Activated naive CD4-positive, alpha-beta T cell treated with anti-CD3 and anti-CD28 coated beads, Interleukin-2, amount 50 U/mL, for 72 hours (primary cell): ENCODE measurements around the gene IL15. TPM values are rescaled to one million over a fixed set of nuclear protein-coding genes. Genes with fewer than 3 reads are reported as not detected.

Source experiments
- ATAC-seq, 2 donors: fragments of 150-1000 bp; cut with Tn5 transposase; 2 replicates each; pipeline ENCODE4 v1.10.0; 2021; ENCODE audit warnings: mild to moderate bottlenecking in 2 of 2, moderate library complexity in 2 of 2
- DNase-seq, 2 donors: peaks; one replicate each; pipeline ENCODE4 v3.0.0; 2021 to 2022; ENCODE audit warnings: low spot score in 2 of 2
- H3K27ac Mint-ChIP-seq, 2 donors: one replicate each; pipeline ENCODE4 v1.8.0; 2022; ENCODE audit warnings: mild to moderate bottlenecking in 2 of 2, mixed read lengths in 2 of 2
- H3K36me3 Mint-ChIP-seq, 2 donors: one replicate each; pipeline ENCODE4 v1.8.0; 2022; ENCODE audit warnings: mixed read lengths in 2 of 2
- H3K9me3 Mint-ChIP-seq, 2 donors: one replicate each; pipeline ENCODE4 v1.8.0; 2022; ENCODE audit warnings: mixed read lengths in 2 of 2
- total RNA-seq, 2 donors: library from RNA; stranded (reverse); gene quantifications; one replicate each; pipeline ENCODE4 v1.2.3, GENCODE V29; 2022

The IL15 gene
- total RNA-seq, 2 donors from 2014 or later = 1.1 to 1.2 TPM

- DNase-seq = no peak
- ATAC-seq = no peak
- Mint-ChIP-seq H3K9me3 (no peaks in the 10 kb centered on the region), H3K27ac (no peak overlapping the region), H3K36me3 (no peaks in the 10 kb centered on the region)
Measured at GRCh38 chr4:141640696-141641095, 4.3 kb downstream of the IL15 start.

- H3K36me3 Mint-ChIP-seq = no peaks in the 10 kb centered on the region
- ATAC-seq = no peak
- DNase-seq = no peak
- H3K27ac Mint-ChIP-seq = no peak overlapping the region
- peaks cover 0 to 1% of the 10 kb centered on the region in 2 donors for H3K9me3 Mint-ChIP-seq
Measured at GRCh38 chr4:141642063-141642462, 5.7 kb downstream of the IL15 start.

GRCh38 chr4:141642711-141643110, 6.3 kb downstream of the IL15 start:
- no peak for DNase-seq
- no peak overlapping the region for H3K27ac Mint-ChIP-seq
- H3K36me3 Mint-ChIP-seq = no peaks in the 10 kb centered on the region
- no peak for ATAC-seq
- H3K9me3 Mint-ChIP-seq = peaks cover 0 to 2% of the 10 kb centered on the region in 2 donors

- no peak for DNase-seq
- peaks cover 0 to 2% of the 10 kb centered on the region in 2 donors for H3K9me3 Mint-ChIP-seq
- no peaks in the 10 kb centered on the region for H3K36me3 Mint-ChIP-seq
- peak; percentile 34 to 55 for ATAC-seq
- no peak overlapping the region for H3K27ac Mint-ChIP-seq
Measured at GRCh38 chr4:141643557-141643956, 7.2 kb downstream of the IL15 start.

GRCh38 chr4:141645611-141646340, 9.4 kb downstream of the IL15 start:
- peaks cover 0 to 2% of the 10 kb centered on the region in 2 donors for H3K9me3 Mint-ChIP-seq

DNA sequence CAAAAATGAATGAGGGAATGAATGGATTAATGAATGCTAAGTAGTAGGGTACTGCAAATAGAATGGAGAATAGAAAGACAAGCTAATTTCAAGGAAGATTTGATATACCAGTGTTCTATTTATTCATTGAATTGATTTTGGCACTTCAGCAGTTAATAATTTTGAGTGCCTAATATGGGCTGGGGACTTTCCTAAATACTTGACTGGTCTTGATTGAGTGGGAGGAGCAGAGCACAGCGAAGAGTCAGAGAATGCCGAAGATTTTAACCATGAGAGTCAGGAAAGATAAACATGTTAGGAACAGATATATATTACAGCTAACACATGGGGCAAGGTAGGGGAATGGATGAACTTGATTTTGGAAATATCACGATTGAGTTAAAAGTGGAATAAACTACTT, 10.6 kb downstream of the IL15 start:
- ATAC-seq = no peak
- no peak overlapping the region for H3K27ac Mint-ChIP-seq
- DNase-seq = no peak
- H3K9me3 Mint-ChIP-seq = peaks cover 0 to 2% of the 10 kb centered on the region in 2 donors
- no peaks in the 10 kb centered on the region for H3K36me3 Mint-ChIP-seq

More at GRCh38 chr4:141645611-141646340, 9.4 kb downstream of the IL15 start:
- DNase-seq (no peak), ATAC-seq (no peak)
- Mint-ChIP-seq H3K27ac (no peak overlapping the region), H3K36me3 (no peaks in the 10 kb centered on the region)

GRCh38 chr4:141647966-141648365, 11.6 kb downstream of the IL15 start:
- Mint-ChIP-seq H3K9me3 (peaks cover 0 to 2% of the 10 kb centered on the region in 2 donors), H3K27ac (no peak overlapping the region), H3K36me3 (no peaks in the 10 kb centered on the region)
- no peak for DNase-seq
- ATAC-seq = no peak

- DNase-seq = no peak
- Mint-ChIP-seq H3K36me3 (no peaks in the 10 kb centered on the region), H3K27ac (no peak overlapping the region), H3K9me3 (no peaks in the 10 kb centered on the region)
- no peak for ATAC-seq
Measured at GRCh38 chr4:141652161-141652778, 15.9 kb downstream of the IL15 start.

GRCh38 chr4:141654098-141654497, 17.7 kb downstream of the IL15 start:
- H3K27ac Mint-ChIP-seq = no peak overlapping the region
- no peak for DNase-seq
- ATAC-seq = no peak

GRCh38 chr4:141656031-141656430, 19.6 kb downstream of the IL15 start:
- no peaks in the 10 kb centered on the region for H3K9me3 Mint-ChIP-seq
- no peaks in the 10 kb centered on the region for H3K36me3 Mint-ChIP-seq
- H3K27ac Mint-ChIP-seq = no peak overlapping the region
- DNase-seq (no peak), ATAC-seq (no peak)

More at GRCh38 chr4:141654098-141654497, 17.7 kb downstream of the IL15 start:
- Mint-ChIP-seq H3K36me3 (no peaks in the 10 kb centered on the region), H3K9me3 (no peaks in the 10 kb centered on the region)

GRCh38 chr4:141657550-141658250, 21.3 kb downstream of the IL15 start:
- no peak for DNase-seq
- ATAC-seq = no peak
- no peak overlapping the region for H3K27ac Mint-ChIP-seq

GRCh38 chr4:141658309-141658708, 21.9 kb downstream of the IL15 start:
- DNase-seq (no peak), ATAC-seq (no peak)
- H3K27ac Mint-ChIP-seq = no peak overlapping the region
- no peaks in the 10 kb centered on the region for H3K9me3 Mint-ChIP-seq
- no peaks in the 10 kb centered on the region for H3K36me3 Mint-ChIP-seq

More at GRCh38 chr4:141657550-141658250, 21.3 kb downstream of the IL15 start:
- Mint-ChIP-seq H3K36me3 (no peaks in the 10 kb centered on the region), H3K9me3 (no peaks in the 10 kb centered on the region)

GRCh38 chr4:141659539-141659938, 23.2 kb downstream of the IL15 start:
- Mint-ChIP-seq H3K9me3 (no peaks in the 10 kb centered on the region), H3K27ac (peak overlapping the region in 1 of 2 donors; percentile 68), H3K36me3 (no peaks in the 10 kb centered on the region)
- ATAC-seq (no peak), DNase-seq (no peak)

- no peak for ATAC-seq
- no peak for DNase-seq
- Mint-ChIP-seq H3K27ac (no peak overlapping the region), H3K9me3 (no peaks in the 10 kb centered on the region), H3K36me3 (no peaks in the 10 kb centered on the region)
Measured at GRCh38 chr4:141660880-141661279, 24.5 kb downstream of the IL15 start.

- no peaks in the 10 kb centered on the region for H3K36me3 Mint-ChIP-seq
- no peaks in the 10 kb centered on the region for H3K9me3 Mint-ChIP-seq
- no peak overlapping the region for H3K27ac Mint-ChIP-seq
- DNase-seq (no peak), ATAC-seq (no peak)
Measured at GRCh38 chr4:141668200-141668910, 32.0 kb downstream of the IL15 start.

GRCh38 chr4:141669501-141669900, 33.1 kb downstream of the IL15 start:
- Mint-ChIP-seq H3K9me3 (no peaks in the 10 kb centered on the region), H3K27ac (no peak overlapping the region), H3K36me3 (no peaks in the 10 kb centered on the region)
- DNase-seq = no peak
- no peak for ATAC-seq

- Mint-ChIP-seq H3K36me3 (no peaks in the 10 kb centered on the region), H3K27ac (no peak overlapping the region), H3K9me3 (no peaks in the 10 kb centered on the region)
- DNase-seq = no peak
- no peak for ATAC-seq
Measured at GRCh38 chr4:141675384-141675783, 39.0 kb downstream of the IL15 start.
